PC-3 (cell line): ENCODE data around the gene ACSL6. TPM values are rescaled to one million over a fixed set of nuclear protein-coding genes. Genes with fewer than 3 reads are reported as not detected.

Experiments
- ATAC-seq: fragments of 200-7000 bp; cut with Tn5 transposase; 2 replicates; pipeline ENCODE4 v1.9.1; 2020; ENCODE audit warnings: mild to moderate bottlenecking, moderate library complexity
- BruUV-seq: library from RNA; stranded (reverse); fragments of 400-500 nt; replicated peaks from 2 replicates; lab custom pipeline; 2021; lab: Mats Ljungman, UMichigan
- CTCF ChIA-PET: fragments of 300-600 bp; sonication (Branson Sonifier 250); formaldehyde crosslinking; loops from one replicate; lab custom pipeline; 2022; ENCODE audit warnings: antibody characterized with exemption; lab: Charles Lee
- POLR2A ChIA-PET: fragments of 300-600 bp; sonication (Branson Sonifier 250); formaldehyde crosslinking; loops from one replicate; lab custom pipeline; 2022; ENCODE audit warnings: antibody characterized with exemption; ENCODE audit not compliant: unreplicated experiment; lab: Charles Lee
- DNase-seq: peaks from one replicate; pipeline ENCODE4 v3.0.0-alpha.2; 2015
- H2AFZ ChIP-seq: fragments of 300-600 bp; sonication (generic); 2 replicates; pipeline ENCODE4 v1.6.0; 2016; ENCODE audit warnings: antibody characterized with exemption, low read length
- H3F3A ChIP-seq: fragments of 300-600 bp; sonication (generic); one replicate; pipeline ENCODE4 v1.6.0; 2017; ENCODE audit warnings: antibody characterized with exemption, low read length, control low read depth, mild to moderate bottlenecking; ENCODE audit not compliant: unreplicated experiment
- H3K27ac ChIP-seq: fragments of 300-600 bp; sonication (generic); 2 replicates; pipeline ENCODE4 v1.5.1; 2016; ENCODE audit warnings: mild to moderate bottlenecking, low read length
- H3K27me3 ChIP-seq: fragments of 300-600 bp; sonication (generic); 2 replicates; pipeline ENCODE4 v1.6.1; 2016; ENCODE audit warnings: low read length, mixed read lengths
- H3K36me3 ChIP-seq: fragments of 300-600 bp; sonication (generic); 2 replicates; pipeline ENCODE4 v1.6.1; 2016; ENCODE audit warnings: low read depth, mixed run types, low read length, mixed read lengths
- H3K4me1 ChIP-seq: fragments of 300-600 bp; sonication (generic); 2 replicates; pipeline ENCODE4 v1.5.1; 2016; ENCODE audit warnings: low read length; ENCODE audit not compliant: insufficient read depth
- H3K4me2 ChIP-seq: fragments of 300-600 bp; sonication (generic); 2 replicates; pipeline ENCODE4 v1.6.0; 2016; ENCODE audit warnings: low read length
- H3K4me3 ChIP-seq: fragments of 300-600 bp; sonication (generic); 2 replicates; pipeline ENCODE4 v1.5.1; 2016; ENCODE audit warnings: mild to moderate bottlenecking, low read length, mixed read lengths
- H3K79me2 ChIP-seq: fragments of 300-600 bp; sonication (generic); 2 replicates; pipeline ENCODE4 v1.6.1; 2017; ENCODE audit warnings: low read length, mixed read lengths
- H3K9ac ChIP-seq: fragments of 300-600 bp; sonication (generic); 2 replicates; pipeline ENCODE4 v1.6.0; 2016; ENCODE audit warnings: mild to moderate bottlenecking, low read length
- H3K9me2 ChIP-seq: fragments of 300-600 bp; sonication (generic); replicated peaks from 2 replicates; pipeline ENCODE4 v1.6.1; 2016; ENCODE audit warnings: mixed run types, low read length, mixed read lengths
- H3K9me3 ChIP-seq: fragments of 300-600 bp; sonication (generic); 2 replicates; pipeline ENCODE4 v1.6.1; 2016; ENCODE audit warnings: low read length, mixed read lengths
- H4K20me1 ChIP-seq: fragments of 300-600 bp; sonication (generic); 2 replicates; pipeline ENCODE4 v1.6.1; 2016; ENCODE audit warnings: low read length, mixed read lengths
- CTCF ChIP-seq: fragments of 300-600 bp; sonication (generic); conservative IDR thresholded peaks from 2 replicates; pipeline ENCODE4 v1.5.1; 2017; ENCODE audit warnings: antibody characterized with exemption, low read depth, mild to moderate bottlenecking, low read length
- EZH2 ChIP-seq: fragments of 300-600 bp; sonication (generic); IDR thresholded peaks from one replicate; pipeline ENCODE4 v1.6.1; 2017; ENCODE audit warnings: antibody characterized with exemption, mild to moderate bottlenecking, low read length; ENCODE audit not compliant: unreplicated experiment
- EZH2phosphoT487 ChIP-seq: fragments of 300-600 bp; sonication (generic); IDR thresholded peaks from 2 replicates; pipeline ENCODE4 v1.6.1; 2018; ENCODE audit warnings: mild to moderate bottlenecking, antibody characterized with exemption, low read length, borderline replicate concordance
- intact Hi-C: fragments of 100-400 bp; cut with micrococcal nuclease; formaldehyde crosslinking; loops from 2 replicates; pipeline ENCODE4 v1.9.0; 2023
- total RNA-seq: library from RNA; depleted of rRNA; stranded (reverse); fragments of >200 nt; gene quantifications from 2 replicates; pipeline ENCODE4 v1.2.3, GENCODE V29; 2014

ACSL6 gene
- total RNA-seq, 1 experiment from 2014 or later = 0.15 TPM

GRCh38 chr5:131997727-131998117, 13.7 kb downstream of the ACSL6 start:
- TF ChIP-seq EZH2phosphoT487 (no peak), EZH2 (no peak), CTCF (no peak)
- ChIA-PET CTCF (no interaction called here), POLR2A (no interaction called here)
- H3K4me3 ChIP-seq = no peak overlapping the region
- no peaks in the 10 kb centered on the region for H3K79me2 ChIP-seq
- no peaks in the 10 kb centered on the region for H3K36me3 ChIP-seq
- no peak for DNase-seq
- no peaks in the 10 kb centered on the region for H3K9me3 ChIP-seq
- no TSS peak for BruUV-seq
- no peak overlapping the region for H3K9ac ChIP-seq
- no peak overlapping the region for H2AFZ ChIP-seq
- no peaks in the 10 kb centered on the region for H3K27me3 ChIP-seq
- intact Hi-C loops = no loop called here
- no peaks in the 10 kb centered on the region for H3F3A ChIP-seq
- no peak overlapping the region for H3K27ac ChIP-seq
- H4K20me1 ChIP-seq = no peaks in the 10 kb centered on the region
- H3K4me1 ChIP-seq = peaks cover 8% of the 10 kb centered on the region
- H3K9me2 ChIP-seq = no peaks in the 10 kb centered on the region
- no peak for ATAC-seq
- H3K4me2 ChIP-seq = no peak overlapping the region

- Histone ChIP-seq H2AFZ (no peak overlapping the region), H4K20me1 (no peaks in the 10 kb centered on the region), H3K79me2 (no peaks in the 10 kb centered on the region), H3K9me3 (no peaks in the 10 kb centered on the region), H3K9me2 (no peaks in the 10 kb centered on the region), H3F3A (no peaks in the 10 kb centered on the region), H3K4me2 (no peak overlapping the region), H3K4me1 (peaks cover 5% of the 10 kb centered on the region), H3K9ac (no peak overlapping the region), H3K27me3 (no peaks in the 10 kb centered on the region), H3K27ac (no peak overlapping the region), H3K36me3 (no peaks in the 10 kb centered on the region), H3K4me3 (no peak overlapping the region)
- no TSS peak for BruUV-seq
- CTCF ChIA-PET = no interaction called here
- DNase-seq (no peak), ATAC-seq (no peak)
- TF ChIP-seq CTCF (no peak), EZH2 (no peak), EZH2phosphoT487 (no peak)
- intact Hi-C loops = no loop called here
- POLR2A ChIA-PET = no interaction called here
These were observed 14.3 kb downstream of the ACSL6 start for GRCh38 chr5:131997026-131997726.
